DND-41 (cell line): ENCODE measurements around the gene PACRG.

Source experiments
- CTCF ChIP-seq: IDR thresholded peaks from 2 replicates; pipeline ENCODE4 v1.5.1; 2012; ENCODE audit warnings: borderline replicate concordance, low read length, moderate library complexity, mild to moderate bottlenecking; ENCODE audit not compliant: poor library complexity, severe bottlenecking; ENCODE audit errors: extremely low read depth
- EZH2 ChIP-seq: IDR thresholded peaks from 3 replicates; pipeline ENCODE4 v1.6.1; 2012; ENCODE audit warnings: borderline replicate concordance, low read depth, mild to moderate bottlenecking, moderate library complexity, low read length, inconsistent platforms; ENCODE audit not compliant: severe bottlenecking

GRCh38 chr6:162715601-162716000 is 12.2 kb upstream of the PACRG start:
- TF ChIP-seq CTCF (no peak), EZH2 (no peak)
